Activated CD4-positive, alpha-beta T cell treated with anti-CD3 and anti-CD28 coated beads, Interleukin-2, amount 50 U/mL, for 48 hours (primary cell): ENCODE results near the gene OR7C2.

ENCODE experiments used
- DNase-seq, 2 experiments: peaks; one replicate each; pipeline ENCODE4 v3.0.0-alpha.2; 2020

OR7C2 gene

GRCh38 chr19:14979476-14980255 is 38.4 kb downstream of the OR7C2 start, which contains the start of gene SLC1A6:
Gene SLC1A6, minus strand, starts transcription at chr19:14979864. Its CDS starts 6,954 bp downstream, at chr19:14972910.
- peak; percentile 3 for DNase-seq

- DNase-seq = no peak
Measured at GRCh38 chr19:14985133-14985532, 43.8 kb downstream of the OR7C2 start.
